Calu3 (cell line): ENCODE measurements around the gene IFNE. TPM values are rescaled to one million over a fixed set of nuclear protein-coding genes. Genes with fewer than 3 reads are reported as not detected.
A peak's percentile ranks its signal among the peaks of the same experiment; 100 is the strongest.

Experiments
- BruUV-seq: library from RNA; stranded (reverse); fragments of 400-500 nt; replicated peaks from 2 replicates; lab custom pipeline; 2021; lab: Mats Ljungman, UMichigan
- CTCF ChIA-PET: fragments of 300-600 bp; sonication (Branson Sonifier 250); formaldehyde crosslinking; loops from one replicate; lab custom pipeline; 2022; ENCODE audit warnings: antibody characterized with exemption; lab: Charles Lee
- DNase-seq: peaks from one replicate; pipeline ENCODE4 v3.0.0; 2022
- H3K27ac Mint-ChIP-seq: one replicate; pipeline ENCODE4 v1.8.0; 2022; ENCODE audit warnings: mixed read lengths; ENCODE audit not compliant: unreplicated experiment
- H3K27me3 Mint-ChIP-seq: one replicate; pipeline ENCODE4 v1.8.0; 2022; ENCODE audit warnings: mixed read lengths; ENCODE audit not compliant: unreplicated experiment
- H3K36me3 Mint-ChIP-seq: one replicate; pipeline ENCODE4 v1.8.0; 2022; ENCODE audit warnings: mild to moderate bottlenecking, moderate library complexity, mixed read lengths; ENCODE audit not compliant: insufficient read depth, unreplicated experiment
- H3K4me1 Mint-ChIP-seq: one replicate; pipeline ENCODE4 v1.8.0; 2022; ENCODE audit warnings: mild to moderate bottlenecking, low read depth, mixed read lengths; ENCODE audit not compliant: unreplicated experiment
- H3K4me3 Mint-ChIP-seq: one replicate; pipeline ENCODE4 v1.8.0; 2022; ENCODE audit warnings: mild to moderate bottlenecking, low read depth, moderate library complexity, mixed read lengths; ENCODE audit not compliant: unreplicated experiment
- H3K9me3 Mint-ChIP-seq: one replicate; pipeline ENCODE4 v1.8.0; 2022; ENCODE audit warnings: low read depth, mixed read lengths; ENCODE audit not compliant: unreplicated experiment
- intact Hi-C: fragments of 100-400 bp; cut with micrococcal nuclease; formaldehyde crosslinking; loops from one replicate; pipeline ENCODE4 v1.10.0; 2022; ENCODE audit not compliant: unreplicated experiment
- total RNA-seq: library from RNA; stranded (reverse); gene quantifications from 2 replicates; pipeline ENCODE4 v1.2.3, GENCODE V29; 2022
- TF ChIP-seq, protein P1 (sequence below): fragments of 200-600 bp; IDR thresholded peaks from one replicate; pipeline ENCODE4 v1.8.0; 2022; ENCODE audit warnings: antibody characterized with exemption; ENCODE audit not compliant: unreplicated experiment

Gene IFNE
- total RNA-seq, 1 experiment from 2014 or later: 8.4 TPM

DNA sequence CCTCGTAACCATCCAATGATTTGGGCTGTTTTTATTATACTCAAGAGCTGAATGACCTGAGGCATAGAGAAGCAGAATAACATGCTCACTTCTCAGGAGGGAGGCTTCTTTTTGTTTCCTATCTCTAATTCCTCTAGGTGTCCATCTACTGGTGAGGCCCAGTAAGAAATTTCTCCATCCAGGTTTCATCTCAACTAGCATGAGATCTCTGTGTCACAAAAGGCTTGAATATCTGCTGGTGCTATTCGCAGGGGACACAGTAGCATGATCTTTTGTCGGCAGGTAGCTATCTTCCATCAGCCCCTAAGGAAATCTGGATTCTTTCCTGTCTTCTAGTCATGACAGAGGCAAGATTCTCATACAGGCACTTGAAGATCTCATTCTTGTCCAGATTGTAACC lies 8.9 kb downstream of the IFNE start:
- intact Hi-C loops: loop anchor here (5.0 kb wide), 1 partner anchor 229 kb away; no protein-coding TSS in a partner anchor
- no peak overlapping the region for H3K4me3 Mint-ChIP-seq
- H3K36me3 Mint-ChIP-seq: peaks cover 6% of the 10 kb centered on the region
- CTCF ChIA-PET: no interaction called here
- no peak for DNase-seq
- TF ChIP-seq, protein P1, sequence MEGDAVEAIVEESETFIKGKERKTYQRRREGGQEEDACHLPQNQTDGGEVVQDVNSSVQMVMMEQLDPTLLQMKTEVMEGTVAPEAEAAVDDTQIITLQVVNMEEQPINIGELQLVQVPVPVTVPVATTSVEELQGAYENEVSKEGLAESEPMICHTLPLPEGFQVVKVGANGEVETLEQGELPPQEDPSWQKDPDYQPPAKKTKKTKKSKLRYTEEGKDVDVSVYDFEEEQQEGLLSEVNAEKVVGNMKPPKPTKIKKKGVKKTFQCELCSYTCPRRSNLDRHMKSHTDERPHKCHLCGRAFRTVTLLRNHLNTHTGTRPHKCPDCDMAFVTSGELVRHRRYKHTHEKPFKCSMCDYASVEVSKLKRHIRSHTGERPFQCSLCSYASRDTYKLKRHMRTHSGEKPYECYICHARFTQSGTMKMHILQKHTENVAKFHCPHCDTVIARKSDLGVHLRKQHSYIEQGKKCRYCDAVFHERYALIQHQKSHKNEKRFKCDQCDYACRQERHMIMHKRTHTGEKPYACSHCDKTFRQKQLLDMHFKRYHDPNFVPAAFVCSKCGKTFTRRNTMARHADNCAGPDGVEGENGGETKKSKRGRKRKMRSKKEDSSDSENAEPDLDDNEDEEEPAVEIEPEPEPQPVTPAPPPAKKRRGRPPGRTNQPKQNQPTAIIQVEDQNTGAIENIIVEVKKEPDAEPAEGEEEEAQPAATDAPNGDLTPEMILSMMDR: no peak
- no peaks in the 10 kb centered on the region for H3K27me3 Mint-ChIP-seq
- H3K9me3 Mint-ChIP-seq: no peaks in the 10 kb centered on the region
- no peaks in the 10 kb centered on the region for H3K4me1 Mint-ChIP-seq
- BruUV-seq: no TSS peak
- no peak overlapping the region for H3K27ac Mint-ChIP-seq

DNA sequence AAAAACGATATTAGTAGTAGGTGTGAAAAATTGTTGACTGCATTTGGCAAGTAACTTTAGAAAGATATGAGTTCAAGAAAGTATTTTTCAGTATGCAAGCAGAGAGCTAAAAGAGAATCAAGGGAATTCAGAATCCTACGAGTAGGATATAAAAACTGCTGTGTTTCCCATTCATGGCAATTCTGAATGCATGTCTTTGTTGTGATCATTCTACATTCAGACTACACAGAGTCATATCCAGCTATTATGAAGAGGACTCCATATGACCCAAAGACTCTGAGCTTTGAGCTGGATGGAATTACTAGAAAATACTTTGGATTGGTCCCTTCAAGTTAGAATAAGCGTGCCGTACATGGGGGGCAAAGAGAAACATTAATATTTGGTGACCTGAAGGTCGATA lies 12.0 kb downstream of the IFNE start:
- CTCF ChIA-PET: no interaction called here
- Mint-ChIP-seq H3K9me3 (no peaks in the 10 kb centered on the region), H3K36me3 (peaks cover 6% of the 10 kb centered on the region), H3K4me1 (no peaks in the 10 kb centered on the region), H3K4me3 (no peak overlapping the region), H3K27ac (no peak overlapping the region), H3K27me3 (no peaks in the 10 kb centered on the region)
- no peak for DNase-seq
- BruUV-seq: no TSS peak
- TF ChIP-seq, protein P1: no peak
- intact Hi-C loops: loop anchor here (5.0 kb wide), 1 partner anchor 232 kb away; no protein-coding TSS in a partner anchor

DNA sequence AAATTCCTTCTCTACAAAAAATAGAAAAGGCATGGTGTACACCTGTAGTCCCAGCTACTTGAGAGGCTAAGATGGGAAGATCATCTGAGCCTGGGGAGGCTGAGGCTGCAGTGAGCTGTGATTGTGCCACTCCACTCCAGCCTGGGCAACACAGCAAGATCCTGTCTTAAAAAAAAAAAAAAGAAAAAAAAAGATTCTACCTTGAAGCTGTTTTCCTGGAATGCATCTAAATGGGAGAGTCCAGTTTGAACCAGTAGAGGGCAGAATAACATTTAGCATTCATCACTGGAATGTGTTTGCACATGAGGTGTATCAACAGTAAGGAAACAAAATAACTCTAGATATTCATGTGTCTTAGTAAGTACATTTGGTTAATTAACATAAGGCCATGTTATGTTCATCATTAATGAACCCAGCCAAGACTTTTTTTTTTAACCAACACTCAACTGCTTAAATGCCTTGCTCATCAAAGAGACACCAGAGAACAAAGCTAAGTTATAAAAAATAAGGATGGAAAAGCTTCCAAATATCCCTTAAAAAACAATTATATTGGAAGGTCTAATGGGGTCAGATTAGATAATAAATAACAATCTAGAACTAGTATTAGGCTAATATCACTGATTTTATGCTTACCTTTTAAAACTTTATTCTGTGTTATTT lies 16.1 kb downstream of the IFNE start:
- BruUV-seq: no TSS peak
- CTCF ChIA-PET: interaction anchor here (0.7 to 1.2 kb wide), 4 partner anchors 32 to 325 kb away, joined by 3 to 4 read pairs (median 3); no protein-coding TSS in a partner anchor
- peak; percentile 15 for DNase-seq
- H3K27ac Mint-ChIP-seq: no peak overlapping the region
- no peak overlapping the region for H3K4me3 Mint-ChIP-seq
- H3K27me3 Mint-ChIP-seq: no peaks in the 10 kb centered on the region
- H3K4me1 Mint-ChIP-seq: no peaks in the 10 kb centered on the region
- TF ChIP-seq, protein P1: peak; percentile 39
- peaks cover 4% of the 10 kb centered on the region for H3K36me3 Mint-ChIP-seq
- H3K9me3 Mint-ChIP-seq: no peaks in the 10 kb centered on the region
- intact Hi-C loops: loop anchor here (1.0 to 10.0 kb wide), 4 partner anchors 81 to 323 kb away; no protein-coding TSS in a partner anchor

DNA sequence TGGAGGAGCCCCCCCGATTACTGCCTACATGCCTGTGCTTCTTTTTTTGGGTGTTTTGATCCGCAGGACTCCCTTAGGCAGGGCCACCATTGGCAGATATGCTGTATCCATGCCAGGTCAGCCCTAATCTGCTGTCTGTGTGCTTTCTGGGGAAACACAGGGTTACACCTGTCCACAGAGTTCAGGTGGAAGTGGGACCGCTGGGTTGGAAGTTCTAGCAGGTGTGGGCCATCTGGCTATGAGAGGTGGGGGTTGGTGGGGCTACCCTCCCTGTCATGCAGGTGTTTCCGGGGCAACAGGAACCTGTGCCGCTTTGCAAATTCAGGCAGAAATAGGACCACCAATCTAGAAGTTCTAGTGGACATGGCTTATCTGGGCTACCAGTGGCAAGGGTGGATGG lies 17.0 kb downstream of the IFNE start:
- no peaks in the 10 kb centered on the region for H3K9me3 Mint-ChIP-seq
- H3K27me3 Mint-ChIP-seq: no peaks in the 10 kb centered on the region
- CTCF ChIA-PET: interaction anchor here (1.2 kb wide), 1 partner anchor 325 kb away, joined by 3 read pairs; no protein-coding TSS in a partner anchor
- no peaks in the 10 kb centered on the region for H3K4me1 Mint-ChIP-seq
- no peak overlapping the region for H3K4me3 Mint-ChIP-seq
- TF ChIP-seq, protein P1: no peak
- DNase-seq: no peak
- H3K36me3 Mint-ChIP-seq: peaks cover 4% of the 10 kb centered on the region
- intact Hi-C loops: loop anchor here (5.0 to 10.0 kb wide), 3 partner anchors 82 to 220 kb away; no protein-coding TSS in a partner anchor
- H3K27ac Mint-ChIP-seq: no peak overlapping the region
- BruUV-seq: no TSS peak
